ENCODE results near the gene RNF181.

GRCh38 chr2:85619617-85620016 lies 24.1 kb downstream of the RNF181 start:
- TF ChIP-seq CTCF (IDR thresholded peaks at IDR 0.05; ENCODE audit: insufficient read depth, low read depth, low read length) (no peak), EZH2 (IDR thresholded peaks at IDR 0.05; ENCODE audit: insufficient read depth, low read length) (no peak)
